DND-41 (cell line): ENCODE measurements around the gene DRD4.

Source experiments
- ATAC-seq: fragments of 200-7000 bp; cut with Tn5 transposase; 3 replicates; pipeline ENCODE4 v1.9.1; 2021; ENCODE audit warnings: low read depth; ENCODE audit not compliant: insufficient read depth
- DNase-seq: peaks from one replicate; pipeline ENCODE4 v3.0.0-alpha.2; 2020
- H2AFZ ChIP-seq: 2 replicates; pipeline ENCODE4 v1.6.0; 2012; ENCODE audit warnings: low read depth, low read length
- H3K27ac ChIP-seq: 2 replicates; pipeline ENCODE4 v1.5.1; 2012; ENCODE audit warnings: low read length, inconsistent platforms
- H3K27me3 ChIP-seq: fragments of 200-600 bp; sonication (generic); 2 replicates; pipeline ENCODE4 v1.6.0; 2012; ENCODE audit warnings: low read length, mild to moderate bottlenecking, inconsistent platforms; ENCODE audit not compliant: insufficient read depth, poor library complexity
- H3K36me3 ChIP-seq: 2 replicates; pipeline ENCODE4 v1.5.1; 2012; ENCODE audit warnings: low read length, inconsistent platforms; ENCODE audit not compliant: insufficient read depth
- H3K4me1 ChIP-seq: 2 replicates; pipeline ENCODE4 v1.5.1; 2012; ENCODE audit warnings: mild to moderate bottlenecking, low read length; ENCODE audit not compliant: insufficient read depth
- H3K4me2 ChIP-seq: 2 replicates; pipeline ENCODE4 v1.6.0; 2012; ENCODE audit warnings: mild to moderate bottlenecking, moderate library complexity, low read length, inconsistent platforms; ENCODE audit not compliant: insufficient read depth
- H3K4me3 ChIP-seq, 2 experiments: fragments of 200-600 bp in 1 of 2; shearing (Covaris generic) in 1 of 2; 2 replicates each; pipeline ENCODE4 v1.5.1; 2012 to 2016; ENCODE audit warnings: inconsistent platforms in 2 of 2, low read length in 2 of 2, mild to moderate bottlenecking in 2 of 2, low read depth in 1 of 2, moderate library complexity in 1 of 2
- H3K79me2 ChIP-seq: 2 replicates; pipeline ENCODE4 v1.6.0; 2012; ENCODE audit warnings: low read length, inconsistent platforms; ENCODE audit not compliant: insufficient read depth
- H3K9ac ChIP-seq: 2 replicates; pipeline ENCODE4 v1.6.0; 2012; ENCODE audit warnings: low read depth, mild to moderate bottlenecking, inconsistent platforms, low read length, moderate library complexity
- H3K9me3 ChIP-seq: 2 replicates; pipeline ENCODE4 v1.5.1; 2012; ENCODE audit warnings: low read length, moderate library complexity, mild to moderate bottlenecking, inconsistent platforms; ENCODE audit not compliant: insufficient read depth, severe bottlenecking
- H4K20me1 ChIP-seq: 2 replicates; pipeline ENCODE4 v1.6.0; 2012; ENCODE audit warnings: low read length; ENCODE audit not compliant: insufficient read depth
- CTCF ChIP-seq: IDR thresholded peaks from 2 replicates; pipeline ENCODE4 v1.5.1; 2012; ENCODE audit warnings: borderline replicate concordance, low read length, moderate library complexity, mild to moderate bottlenecking; ENCODE audit not compliant: poor library complexity, severe bottlenecking; ENCODE audit errors: extremely low read depth
- EZH2 ChIP-seq: IDR thresholded peaks from 3 replicates; pipeline ENCODE4 v1.6.1; 2012; ENCODE audit warnings: borderline replicate concordance, low read depth, mild to moderate bottlenecking, moderate library complexity, low read length, inconsistent platforms; ENCODE audit not compliant: severe bottlenecking

The DRD4 gene

GRCh38 chr11:624705-625635, 12.1 kb upstream of the DRD4 start, which contains the start of gene CDHR5:
TSS of gene CDHR5 (minus strand) at chr11:624955. CDS start at chr11:624902, 53 bp downstream.
- no peak within 1 kb of the TSS for H3K4me3 ChIP-seq
- H3K4me2 ChIP-seq, result no peak within 1 kb of the TSS
- H3K79me2 ChIP-seq, result no peaks in the 10 kb centered on the region
- no peak within 1 kb of the TSS for H2AFZ ChIP-seq
- H3K27ac ChIP-seq, result no peak within 1 kb of the TSS
- no peak within 1 kb of the TSS for H3K9ac ChIP-seq
- no peaks in the 10 kb centered on the region; the same call in 1 of the 2 replicates for H4K20me1 ChIP-seq
- no peak for ATAC-seq
- H3K9me3 ChIP-seq, result no peaks in the 10 kb centered on the region
- no peaks in the 10 kb centered on the region for H3K27me3 ChIP-seq
- peaks cover 7% of the 10 kb centered on the region; the same call in 1 of the 2 replicates for H3K36me3 ChIP-seq
- DNase-seq, result no peak
- H3K4me1 ChIP-seq, result no peaks in the 10 kb centered on the region
- TF ChIP-seq EZH2, result no peak
- no peak for TF ChIP-seq CTCF

- DNase-seq, result no peak
These were observed 11.3 kb upstream of the DRD4 start for GRCh38 chr11:625636-626268.

GRCh38 chr11:626475-627307, 10.4 kb upstream of the DRD4 start, which contains the start of gene SCT:
TSS of gene SCT (minus strand) at chr11:627181. CDS start at chr11:627143, 38 bp downstream.
- DNase-seq (no peak), ATAC-seq (no peak)
- H3K36me3 ChIP-seq, result peaks cover 7% of the 10 kb centered on the region; the same call in 1 of the 2 replicates
- no peak within 1 kb of the TSS for H3K4me2 ChIP-seq
- no peaks in the 10 kb centered on the region for H4K20me1 ChIP-seq
- H3K9me3 ChIP-seq, result no peaks in the 10 kb centered on the region
- H3K9ac ChIP-seq, result no peak within 1 kb of the TSS
- H3K27ac ChIP-seq, result no peak within 1 kb of the TSS
- H3K79me2 ChIP-seq, result no peaks in the 10 kb centered on the region
- no peak for TF ChIP-seq EZH2
- no peak for TF ChIP-seq CTCF
- no peaks in the 10 kb centered on the region for H3K27me3 ChIP-seq
- H3K4me1 ChIP-seq, result no peaks in the 10 kb centered on the region
- no peak within 1 kb of the TSS for H2AFZ ChIP-seq
- H3K4me3 ChIP-seq, result no peak within 1 kb of the TSS

More at GRCh38 chr11:625636-626268, 11.3 kb upstream of the DRD4 start:
- H3K4me1 ChIP-seq, result no peaks in the 10 kb centered on the region
- no peak for TF ChIP-seq CTCF
- TF ChIP-seq EZH2, result no peak
- no peaks in the 10 kb centered on the region for H4K20me1 ChIP-seq
- no peak overlapping the region for H3K27ac ChIP-seq
- H3K36me3 ChIP-seq, result peaks cover 7% of the 10 kb centered on the region; the same call in 1 of the 2 replicates
- no peaks in the 10 kb centered on the region for H3K27me3 ChIP-seq
- H3K9ac ChIP-seq, result no peak overlapping the region
- no peak overlapping the region for H3K4me2 ChIP-seq
- no peak overlapping the region for H2AFZ ChIP-seq
- no peaks in the 10 kb centered on the region for H3K79me2 ChIP-seq
- ATAC-seq, result no peak; the same call in 2 of the 3 replicates
- H3K9me3 ChIP-seq, result no peaks in the 10 kb centered on the region
- no peak overlapping the region for H3K4me3 ChIP-seq
